ENCODE results near the gene SLC11A2.

Gene SLC11A2

DNA sequence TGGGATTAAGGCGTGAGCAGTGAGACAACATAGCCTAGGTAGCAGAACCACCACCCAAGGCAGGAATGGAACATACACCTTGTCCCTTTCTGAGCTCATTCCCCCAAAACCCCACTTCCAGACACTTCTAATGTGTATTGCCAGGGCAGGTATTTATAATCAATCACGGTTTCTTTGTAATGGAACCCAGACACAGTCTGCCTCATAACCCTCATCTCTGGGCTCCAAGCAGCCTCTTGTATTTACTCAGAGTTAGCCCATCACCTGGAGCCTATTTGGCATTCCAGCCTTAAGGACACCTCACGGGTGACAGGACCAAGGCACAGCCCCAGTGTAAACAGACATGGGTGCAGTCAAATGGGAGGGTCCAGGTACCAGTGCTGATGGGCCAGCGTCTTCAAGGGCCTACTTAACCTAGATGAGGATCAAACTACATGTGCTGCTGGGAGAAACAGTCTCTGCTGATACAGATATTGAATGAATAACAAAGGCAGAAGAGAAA lies 76.3 kb downstream of the SLC11A2 start:
- CTCF ChIA-PET: no interaction called here

DNA sequence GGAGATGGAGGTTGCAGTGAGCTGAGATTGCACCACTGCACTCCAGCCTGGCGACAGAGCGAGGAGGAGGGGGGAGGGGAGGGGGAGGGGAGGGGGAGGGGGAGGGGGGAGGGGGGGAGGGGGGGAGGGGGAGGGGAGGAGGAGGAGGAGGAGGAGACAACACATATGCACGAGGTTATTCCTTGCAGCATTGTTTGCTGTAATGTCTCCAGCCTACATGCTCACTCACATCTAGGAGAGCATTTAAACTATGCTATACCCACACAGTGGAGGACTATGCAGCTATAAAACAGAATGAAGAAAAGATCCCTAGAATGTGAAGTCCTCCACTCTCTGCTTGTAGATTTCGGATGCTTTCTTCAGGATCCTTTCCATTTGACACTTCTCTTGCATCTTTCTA lies 77.4 kb downstream of the SLC11A2 start:
- TF ChIP-seq BHLHE40 (IDR thresholded peaks at IDR 0.05; ENCODE audit: borderline replicate concordance): no peak
- POLR2A ChIA-PET: no interaction called here
- CTCF ChIA-PET: no interaction called here
- no peak for DNase-seq (ENCODE audit: extremely low spot score)

More for the DNA sequence above, 76.3 kb downstream of the SLC11A2 start:
- POLR2A ChIA-PET: no interaction called here
- TF ChIP-seq TARDBP (IDR thresholded peaks at IDR 0.05) (no peak), ELF4 (IDR thresholded peaks at IDR 0.05) (no peak), BHLHE40 (IDR thresholded peaks at IDR 0.05; ENCODE audit: borderline replicate concordance) (no peak), LEF1 (IDR thresholded peaks at IDR 0.05; ENCODE audit: borderline replicate concordance) (no peak), L3MBTL2 (conservative IDR thresholded peaks at IDR 0.05) (no peak), FOXK2 (IDR thresholded peaks at IDR 0.05) (no peak), SP1 (IDR thresholded peaks at IDR 0.05) (no peak), ZNF384 (IDR thresholded peaks at IDR 0.05) (no peak), SUZ12 (IDR thresholded peaks at IDR 0.05) (no peak), FOXA1 (IDR thresholded peaks at IDR 0.05) (no peak), CTBP1 (IDR thresholded peaks at IDR 0.05; ENCODE audit: borderline replicate concordance) (no peak), PKNOX1 (IDR thresholded peaks at IDR 0.05) (no peak), HDGF (IDR thresholded peaks at IDR 0.05; ENCODE audit: borderline replicate concordance) (no peak), FOXM1 (IDR thresholded peaks at IDR 0.05; ENCODE audit: borderline replicate concordance) (no peak)
- no peak for DNase-seq (ENCODE audit: extremely low spot score)

DNA sequence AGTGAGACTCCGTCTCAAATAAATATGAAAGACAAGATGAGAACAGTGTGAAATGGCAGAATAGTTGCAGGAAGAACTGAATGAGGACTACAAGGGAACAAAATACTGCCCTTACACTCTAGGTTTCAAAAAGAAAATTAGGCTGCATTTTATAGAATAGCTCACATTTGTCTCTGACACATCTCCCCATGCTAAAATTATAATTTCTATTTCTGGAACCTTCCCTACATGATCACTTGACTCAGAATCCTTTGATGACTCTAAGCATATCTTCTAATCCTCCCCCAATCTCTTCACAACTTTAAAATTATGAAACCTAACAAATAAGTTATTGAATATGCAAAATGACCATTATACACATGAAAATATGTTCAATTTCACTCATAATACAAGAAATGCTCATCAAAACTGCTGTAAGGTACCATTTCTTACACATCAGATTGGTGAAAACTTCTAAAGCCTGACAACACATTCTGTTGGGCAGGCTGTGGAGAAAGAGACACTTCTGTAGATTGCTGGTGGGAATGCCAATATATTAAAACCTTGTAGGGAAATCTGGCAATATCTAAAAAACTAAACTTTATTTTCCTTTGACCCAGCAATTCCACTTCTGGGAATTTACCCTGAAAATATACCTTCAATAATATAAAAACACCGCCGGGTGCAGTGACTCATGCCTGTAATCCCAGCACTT lies 78.1 kb downstream of the SLC11A2 start:
- ChIA-PET CTCF (no interaction called here), POLR2A (no interaction called here)
- no peak for DNase-seq (ENCODE audit: extremely low spot score)
- TF ChIP-seq LEF1 (IDR thresholded peaks at IDR 0.05; ENCODE audit: borderline replicate concordance): no peak
- no peak for TF ChIP-seq FOXA1 (IDR thresholded peaks at IDR 0.05)
- TF ChIP-seq FOXM1 (IDR thresholded peaks at IDR 0.05; ENCODE audit: borderline replicate concordance): no peak
- no peak for TF ChIP-seq ELF4 (IDR thresholded peaks at IDR 0.05)

DNA sequence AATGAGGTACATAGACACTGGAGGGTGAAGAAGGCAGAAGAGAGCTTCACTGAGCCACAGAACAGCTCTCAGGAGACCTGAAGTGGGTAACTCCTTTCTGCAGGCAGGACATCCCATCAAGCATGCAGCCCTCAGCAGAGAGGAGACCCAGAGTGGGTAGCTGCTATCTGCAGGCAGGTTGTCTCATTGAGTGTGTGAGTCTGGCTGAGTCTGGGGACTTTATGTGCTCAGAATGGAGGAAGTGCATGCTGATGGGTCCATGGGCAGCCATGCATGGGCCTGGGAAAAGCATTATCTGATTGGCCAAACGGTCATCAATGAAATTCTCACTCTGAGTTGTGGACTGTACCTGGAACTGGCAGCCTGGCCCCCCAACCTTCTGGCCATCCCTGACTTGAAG lies 88.5 kb downstream of the SLC11A2 start:
- TF ChIP-seq L3MBTL2 (conservative IDR thresholded peaks at IDR 0.05) (no peak), ZNF384 (IDR thresholded peaks at IDR 0.05) (no peak)
- ChIA-PET CTCF (no interaction called here), POLR2A (no interaction called here)
- no peak for DNase-seq (ENCODE audit: extremely low spot score)

GRCh38 chr12:50936821-50937530 lies 89.2 kb downstream of the SLC11A2 start:
- TF ChIP-seq L3MBTL2 (conservative IDR thresholded peaks at IDR 0.05) (no peak), NFRKB (IDR thresholded peaks at IDR 0.05) (no peak), BHLHE40 (IDR thresholded peaks at IDR 0.05; ENCODE audit: borderline replicate concordance) (no peak), HDGF (IDR thresholded peaks at IDR 0.05; ENCODE audit: borderline replicate concordance) (no peak), FOXK2 (IDR thresholded peaks at IDR 0.05) (no peak), FOXA1 (IDR thresholded peaks at IDR 0.05) (no peak), CTBP1 (IDR thresholded peaks at IDR 0.05; ENCODE audit: borderline replicate concordance) (no peak), PKNOX1 (IDR thresholded peaks at IDR 0.05) (no peak), TARDBP (IDR thresholded peaks at IDR 0.05) (no peak), ZNF384 (IDR thresholded peaks at IDR 0.05) (no peak), ELF4 (IDR thresholded peaks at IDR 0.05) (no peak), SP1 (IDR thresholded peaks at IDR 0.05) (no peak), LEF1 (IDR thresholded peaks at IDR 0.05; ENCODE audit: borderline replicate concordance) (no peak), ARNT (IDR thresholded peaks at IDR 0.05) (no peak), SUZ12 (IDR thresholded peaks at IDR 0.05) (no peak), FOXM1 (IDR thresholded peaks at IDR 0.05; ENCODE audit: borderline replicate concordance) (no peak)
- DNase-seq (ENCODE audit: extremely low spot score): no peak
- ChIA-PET CTCF (no interaction called here), POLR2A (no interaction called here)

- TF ChIP-seq LEF1 (IDR thresholded peaks at IDR 0.05; ENCODE audit: borderline replicate concordance): no peak
- no peak for TF ChIP-seq ELF4 (IDR thresholded peaks at IDR 0.05)
- TF ChIP-seq ZNF384 (IDR thresholded peaks at IDR 0.05): no peak
- TF ChIP-seq FOXA1 (IDR thresholded peaks at IDR 0.05): no peak
- TF ChIP-seq PKNOX1 (IDR thresholded peaks at IDR 0.05): no peak
- POLR2A ChIA-PET: interaction anchor here (0.7 kb wide), 1 partner anchor 10 kb away, joined by 4 read pairs; a partner anchor contains a TSS
- DNase-seq (ENCODE audit: extremely low spot score): no peak
- CTCF ChIA-PET: no interaction called here
Observed at GRCh38 chr12:50934981-50935807, 91.0 kb downstream of the SLC11A2 start.

Data from HEK293T (cell line).